ENCODE data around the gene NRXN3.

DNA sequence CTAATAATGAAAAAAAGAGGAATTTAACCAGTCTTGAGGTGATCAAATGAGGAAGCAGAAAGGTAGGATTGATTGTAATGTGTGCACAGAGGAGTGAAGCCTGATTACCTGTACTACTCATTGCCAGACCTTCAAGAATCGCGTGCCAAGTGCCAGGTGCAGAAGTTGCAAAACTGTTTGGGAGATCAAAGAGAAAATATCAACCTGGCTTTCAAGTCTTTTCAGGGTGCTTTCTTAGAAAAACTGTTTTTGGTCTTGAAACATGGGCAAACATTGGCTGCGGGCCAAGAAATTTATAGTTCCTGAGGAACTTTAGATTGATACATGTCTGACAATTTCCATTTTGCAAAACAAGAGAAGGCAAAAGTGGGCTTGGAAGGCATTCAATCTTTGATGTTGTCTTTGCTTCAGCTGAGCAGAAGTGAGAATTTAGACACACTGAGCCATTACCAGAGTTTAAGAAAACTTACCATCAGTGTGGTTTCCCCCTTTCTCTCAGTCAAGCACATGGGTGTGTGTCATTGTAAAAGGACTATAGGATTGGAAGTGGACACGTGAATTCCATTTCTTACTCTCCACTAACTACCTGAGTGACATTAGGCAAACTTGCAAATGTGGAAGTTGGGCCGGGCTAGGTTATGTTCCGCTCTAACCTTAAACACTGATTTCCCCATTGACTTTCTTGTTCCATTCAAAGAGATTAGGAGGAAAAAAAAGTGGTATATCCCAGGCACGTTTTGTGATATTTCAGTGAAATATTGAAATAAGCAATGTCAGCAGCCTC is 1555.0 kb downstream of the NRXN3 start:
- TF ChIP-seq, protein P1, sequence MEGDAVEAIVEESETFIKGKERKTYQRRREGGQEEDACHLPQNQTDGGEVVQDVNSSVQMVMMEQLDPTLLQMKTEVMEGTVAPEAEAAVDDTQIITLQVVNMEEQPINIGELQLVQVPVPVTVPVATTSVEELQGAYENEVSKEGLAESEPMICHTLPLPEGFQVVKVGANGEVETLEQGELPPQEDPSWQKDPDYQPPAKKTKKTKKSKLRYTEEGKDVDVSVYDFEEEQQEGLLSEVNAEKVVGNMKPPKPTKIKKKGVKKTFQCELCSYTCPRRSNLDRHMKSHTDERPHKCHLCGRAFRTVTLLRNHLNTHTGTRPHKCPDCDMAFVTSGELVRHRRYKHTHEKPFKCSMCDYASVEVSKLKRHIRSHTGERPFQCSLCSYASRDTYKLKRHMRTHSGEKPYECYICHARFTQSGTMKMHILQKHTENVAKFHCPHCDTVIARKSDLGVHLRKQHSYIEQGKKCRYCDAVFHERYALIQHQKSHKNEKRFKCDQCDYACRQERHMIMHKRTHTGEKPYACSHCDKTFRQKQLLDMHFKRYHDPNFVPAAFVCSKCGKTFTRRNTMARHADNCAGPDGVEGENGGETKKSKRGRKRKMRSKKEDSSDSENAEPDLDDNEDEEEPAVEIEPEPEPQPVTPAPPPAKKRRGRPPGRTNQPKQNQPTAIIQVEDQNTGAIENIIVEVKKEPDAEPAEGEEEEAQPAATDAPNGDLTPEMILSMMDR (tag by site-specific recombination; IDR thresholded peaks at IDR 0.05): no peak
- TF ChIP-seq ZNF664 (tag by site-specific recombination; IDR thresholded peaks at IDR 0.05) (no peak), HOXA7 (CRISPR knock-in tag; IDR thresholded peaks at IDR 0.05; ENCODE audit: borderline replicate concordance) (no peak), ZSCAN23 (tag by site-specific recombination; IDR thresholded peaks at IDR 0.05) (no peak), ZNF777 (tag by site-specific recombination; IDR thresholded peaks at IDR 0.05; ENCODE audit: borderline replicate concordance) (no peak), OVOL3 (tag by site-specific recombination; IDR thresholded peaks at IDR 0.05) (no peak), ZNF423 (tag by site-specific recombination; IDR thresholded peaks at IDR 0.05) (no peak), ZNF175 (tag by site-specific recombination; IDR thresholded peaks at IDR 0.05) (no peak), SCRT2 (tag by site-specific recombination; IDR thresholded peaks at IDR 0.05) (no peak)
- TF ChIP-seq, protein P2, sequence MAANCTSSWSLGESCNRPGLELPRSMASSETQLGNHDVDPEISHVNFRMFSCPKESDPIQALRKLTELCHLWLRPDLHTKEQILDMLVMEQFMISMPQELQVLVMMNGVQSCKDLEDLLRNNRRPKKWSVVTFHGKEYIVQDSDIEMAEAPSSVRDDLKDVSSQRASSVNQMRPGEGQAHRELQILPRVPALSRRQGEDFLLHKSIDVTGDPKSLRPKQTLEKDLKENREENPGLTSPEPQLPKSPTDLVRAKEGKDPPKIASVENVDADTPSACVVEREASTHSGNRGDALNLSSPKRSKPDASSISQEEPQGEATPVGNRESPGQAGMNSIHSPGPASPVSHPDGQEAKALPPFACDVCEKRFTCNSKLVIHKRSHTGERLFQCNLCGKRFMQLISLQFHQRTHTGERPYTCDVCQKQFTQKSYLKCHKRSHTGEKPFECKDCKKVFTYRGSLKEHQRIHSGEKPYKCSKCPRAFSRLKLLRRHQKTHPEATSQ (tag by site-specific recombination; IDR thresholded peaks at IDR 0.05): no peak
- TF ChIP-seq, protein P3, sequence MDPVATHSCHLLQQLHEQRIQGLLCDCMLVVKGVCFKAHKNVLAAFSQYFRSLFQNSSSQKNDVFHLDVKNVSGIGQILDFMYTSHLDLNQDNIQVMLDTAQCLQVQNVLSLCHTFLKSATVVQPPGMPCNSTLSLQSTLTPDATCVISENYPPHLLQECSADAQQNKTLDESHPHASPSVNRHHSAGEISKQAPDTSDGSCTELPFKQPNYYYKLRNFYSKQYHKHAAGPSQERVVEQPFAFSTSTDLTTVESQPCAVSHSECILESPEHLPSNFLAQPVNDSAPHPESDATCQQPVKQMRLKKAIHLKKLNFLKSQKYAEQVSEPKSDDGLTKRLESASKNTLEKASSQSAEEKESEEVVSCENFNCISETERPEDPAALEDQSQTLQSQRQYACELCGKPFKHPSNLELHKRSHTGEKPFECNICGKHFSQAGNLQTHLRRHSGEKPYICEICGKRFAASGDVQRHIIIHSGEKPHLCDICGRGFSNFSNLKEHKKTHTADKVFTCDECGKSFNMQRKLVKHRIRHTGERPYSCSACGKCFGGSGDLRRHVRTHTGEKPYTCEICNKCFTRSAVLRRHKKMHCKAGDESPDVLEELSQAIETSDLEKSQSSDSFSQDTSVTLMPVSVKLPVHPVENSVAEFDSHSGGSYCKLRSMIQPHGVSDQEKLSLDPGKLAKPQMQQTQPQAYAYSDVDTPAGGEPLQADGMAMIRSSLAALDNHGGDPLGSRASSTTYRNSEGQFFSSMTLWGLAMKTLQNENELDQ (tag by site-specific recombination; IDR thresholded peaks at IDR 0.05; ENCODE audit: low read depth): no peak
- TF ChIP-seq, protein P4, sequence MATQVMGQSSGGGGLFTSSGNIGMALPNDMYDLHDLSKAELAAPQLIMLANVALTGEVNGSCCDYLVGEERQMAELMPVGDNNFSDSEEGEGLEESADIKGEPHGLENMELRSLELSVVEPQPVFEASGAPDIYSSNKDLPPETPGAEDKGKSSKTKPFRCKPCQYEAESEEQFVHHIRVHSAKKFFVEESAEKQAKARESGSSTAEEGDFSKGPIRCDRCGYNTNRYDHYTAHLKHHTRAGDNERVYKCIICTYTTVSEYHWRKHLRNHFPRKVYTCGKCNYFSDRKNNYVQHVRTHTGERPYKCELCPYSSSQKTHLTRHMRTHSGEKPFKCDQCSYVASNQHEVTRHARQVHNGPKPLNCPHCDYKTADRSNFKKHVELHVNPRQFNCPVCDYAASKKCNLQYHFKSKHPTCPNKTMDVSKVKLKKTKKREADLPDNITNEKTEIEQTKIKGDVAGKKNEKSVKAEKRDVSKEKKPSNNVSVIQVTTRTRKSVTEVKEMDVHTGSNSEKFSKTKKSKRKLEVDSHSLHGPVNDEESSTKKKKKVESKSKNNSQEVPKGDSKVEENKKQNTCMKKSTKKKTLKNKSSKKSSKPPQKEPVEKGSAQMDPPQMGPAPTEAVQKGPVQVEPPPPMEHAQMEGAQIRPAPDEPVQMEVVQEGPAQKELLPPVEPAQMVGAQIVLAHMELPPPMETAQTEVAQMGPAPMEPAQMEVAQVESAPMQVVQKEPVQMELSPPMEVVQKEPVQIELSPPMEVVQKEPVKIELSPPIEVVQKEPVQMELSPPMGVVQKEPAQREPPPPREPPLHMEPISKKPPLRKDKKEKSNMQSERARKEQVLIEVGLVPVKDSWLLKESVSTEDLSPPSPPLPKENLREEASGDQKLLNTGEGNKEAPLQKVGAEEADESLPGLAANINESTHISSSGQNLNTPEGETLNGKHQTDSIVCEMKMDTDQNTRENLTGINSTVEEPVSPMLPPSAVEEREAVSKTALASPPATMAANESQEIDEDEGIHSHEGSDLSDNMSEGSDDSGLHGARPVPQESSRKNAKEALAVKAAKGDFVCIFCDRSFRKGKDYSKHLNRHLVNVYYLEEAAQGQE (tag by site-specific recombination; IDR thresholded peaks at IDR 0.05): no peak
- TF ChIP-seq, protein P5, sequence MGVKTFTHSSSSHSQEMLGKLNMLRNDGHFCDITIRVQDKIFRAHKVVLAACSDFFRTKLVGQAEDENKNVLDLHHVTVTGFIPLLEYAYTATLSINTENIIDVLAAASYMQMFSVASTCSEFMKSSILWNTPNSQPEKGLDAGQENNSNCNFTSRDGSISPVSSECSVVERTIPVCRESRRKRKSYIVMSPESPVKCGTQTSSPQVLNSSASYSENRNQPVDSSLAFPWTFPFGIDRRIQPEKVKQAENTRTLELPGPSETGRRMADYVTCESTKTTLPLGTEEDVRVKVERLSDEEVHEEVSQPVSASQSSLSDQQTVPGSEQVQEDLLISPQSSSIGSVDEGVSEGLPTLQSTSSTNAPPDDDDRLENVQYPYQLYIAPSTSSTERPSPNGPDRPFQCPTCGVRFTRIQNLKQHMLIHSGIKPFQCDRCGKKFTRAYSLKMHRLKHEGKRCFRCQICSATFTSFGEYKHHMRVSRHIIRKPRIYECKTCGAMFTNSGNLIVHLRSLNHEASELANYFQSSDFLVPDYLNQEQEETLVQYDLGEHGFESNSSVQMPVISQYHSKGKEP (tag by site-specific recombination; IDR thresholded peaks at IDR 0.05): no peak
- TF ChIP-seq, protein P6, sequence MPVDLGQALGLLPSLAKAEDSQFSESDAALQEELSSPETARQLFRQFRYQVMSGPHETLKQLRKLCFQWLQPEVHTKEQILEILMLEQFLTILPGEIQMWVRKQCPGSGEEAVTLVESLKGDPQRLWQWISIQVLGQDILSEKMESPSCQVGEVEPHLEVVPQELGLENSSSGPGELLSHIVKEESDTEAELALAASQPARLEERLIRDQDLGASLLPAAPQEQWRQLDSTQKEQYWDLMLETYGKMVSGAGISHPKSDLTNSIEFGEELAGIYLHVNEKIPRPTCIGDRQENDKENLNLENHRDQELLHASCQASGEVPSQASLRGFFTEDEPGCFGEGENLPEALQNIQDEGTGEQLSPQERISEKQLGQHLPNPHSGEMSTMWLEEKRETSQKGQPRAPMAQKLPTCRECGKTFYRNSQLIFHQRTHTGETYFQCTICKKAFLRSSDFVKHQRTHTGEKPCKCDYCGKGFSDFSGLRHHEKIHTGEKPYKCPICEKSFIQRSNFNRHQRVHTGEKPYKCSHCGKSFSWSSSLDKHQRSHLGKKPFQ (tag by site-specific recombination; IDR thresholded peaks at IDR 0.05): no peak
